Neural cell (in vitro differentiated cells): ENCODE results near the gene IMMP2L. TPM values are rescaled to one million over a fixed set of nuclear protein-coding genes. Genes with fewer than 3 reads are reported as not detected.

ENCODE experiments used
- H2AFZ ChIP-seq: fragments of 200-600, 300-800 bp; sonication (generic), shearing (Covaris generic); 2 replicates; pipeline ENCODE4 v1.6.0; 2014; ENCODE audit warnings: low read depth, mild to moderate bottlenecking, antibody characterized with exemption, low read length, moderate library complexity
- H3F3A ChIP-seq: fragments of 200-600 bp; shearing (Covaris generic); 2 replicates; pipeline ENCODE4 v1.6.1; 2016; ENCODE audit warnings: mild to moderate bottlenecking, moderate library complexity, mixed read lengths, antibody characterized with exemption, low read length; ENCODE audit not compliant: insufficient read depth, poor library complexity, severe bottlenecking
- H3K27ac ChIP-seq: fragments of 200-600, 300-800 bp; sonication (generic), shearing (Covaris generic); 2 replicates; pipeline ENCODE4 v1.5.1; 2014; ENCODE audit warnings: mild to moderate bottlenecking, low read length, moderate library complexity
- H3K27me3 ChIP-seq: fragments of 300-800, 200-600 bp; sonication (generic), shearing (Covaris generic); 2 replicates; pipeline ENCODE4 v1.6.0; 2014; ENCODE audit warnings: mild to moderate bottlenecking, low read depth, low read length, moderate library complexity; ENCODE audit not compliant: insufficient read depth
- H3K36me3 ChIP-seq: fragments of 300-800, 200-600 bp; sonication (generic), shearing (Covaris generic); 2 replicates; pipeline ENCODE4 v1.5.1; 2014; ENCODE audit warnings: mild to moderate bottlenecking, antibody characterized with exemption, low read length, moderate library complexity; ENCODE audit not compliant: insufficient read depth
- H3K4me2 ChIP-seq: fragments of 300-800, 200-600 bp; sonication (generic), shearing (Covaris generic); 2 replicates; pipeline ENCODE4 v1.6.0; 2014; ENCODE audit warnings: mild to moderate bottlenecking, low read length
- H3K4me3 ChIP-seq: fragments of 300-800, 200-600 bp; sonication (generic), shearing (Covaris generic); 2 replicates; pipeline ENCODE4 v1.5.1; 2014; ENCODE audit warnings: mild to moderate bottlenecking, low read length, moderate library complexity
- H3K79me2 ChIP-seq: fragments of 200-600 bp; shearing (Covaris generic); replicated peaks from 2 replicates; pipeline ENCODE4 v1.6.0; 2014; ENCODE audit warnings: mild to moderate bottlenecking, low read length, moderate library complexity; ENCODE audit not compliant: insufficient read depth
- H3K9ac ChIP-seq: fragments of 300-800, 200-600 bp; sonication (generic), shearing (Covaris generic); 2 replicates; pipeline ENCODE4 v1.6.1; 2016; ENCODE audit warnings: mild to moderate bottlenecking, low read length, mixed read lengths
- H3K9me2 ChIP-seq: fragments of 200-600 bp; shearing (Covaris generic); 2 replicates; pipeline ENCODE4 v1.6.1; 2016; ENCODE audit warnings: mild to moderate bottlenecking, low read length, mixed read lengths; ENCODE audit not compliant: insufficient read depth
- H3K9me3 ChIP-seq: fragments of 200-600, 300-800 bp; sonication (generic), shearing (Covaris generic); 2 replicates; pipeline ENCODE4 v1.6.1; 2016; ENCODE audit warnings: mild to moderate bottlenecking, mixed run types, low read length, moderate library complexity, mixed read lengths
- H4K20me1 ChIP-seq: fragments of 200-600 bp; shearing (Covaris generic); 2 replicates; pipeline ENCODE4 v1.6.1; 2016; ENCODE audit warnings: mild to moderate bottlenecking, mixed run types; ENCODE audit not compliant: insufficient read depth
- EP300 ChIP-seq: fragments of 450-650 bp; conservative IDR thresholded peaks from 2 replicates; pipeline ENCODE4 v1.6.1; 2014; ENCODE audit warnings: antibody characterized with exemption, mild to moderate bottlenecking, moderate library complexity; ENCODE audit not compliant: poor library complexity, severe bottlenecking
- EZH2 ChIP-seq: fragments of 200-600, 300-800 bp; shearing (Covaris generic), sonication (generic); IDR thresholded peaks from 2 replicates; pipeline ENCODE4 v1.6.1; 2014; ENCODE audit warnings: antibody characterized with exemption, low read length, borderline replicate concordance, mild to moderate bottlenecking; ENCODE audit not compliant: insufficient read depth, poor library complexity, severe bottlenecking
- MXI1 ChIP-seq: fragments of 450-650 bp; conservative IDR thresholded peaks from 2 replicates; pipeline ENCODE4 v1.6.1; 2014; ENCODE audit warnings: antibody characterized with exemption, mild to moderate bottlenecking; ENCODE audit not compliant: poor library complexity, severe bottlenecking
- POLR2AphosphoS5 ChIP-seq: IDR thresholded peaks from 2 replicates; pipeline ENCODE4 v1.6.1; 2012
- RAD21 ChIP-seq: fragments of 450-650 bp; conservative IDR thresholded peaks from 2 replicates; pipeline ENCODE4 v1.6.1; 2014; ENCODE audit warnings: antibody characterized with exemption, mild to moderate bottlenecking, moderate library complexity
- SMC3 ChIP-seq: fragments of 450-650 bp; conservative IDR thresholded peaks from 2 replicates; pipeline ENCODE4 v1.6.1; 2014; ENCODE audit warnings: antibody characterized with exemption, mild to moderate bottlenecking, moderate library complexity; ENCODE audit not compliant: poor library complexity
- TAF1 ChIP-seq: IDR thresholded peaks from 2 replicates; pipeline ENCODE4 v1.6.1; 2012; ENCODE audit warnings: low read depth
- polyA plus RNA-seq: library from polyadenylated mRNA; depleted of rRNA; stranded (reverse); fragments of >200 nt; gene quantifications from 2 replicates; pipeline ENCODE4 v1.2.3, GENCODE V29; 2014
- TF ChIP-seq, protein P1 (sequence below): fragments of 450-650 bp; IDR thresholded peaks from 2 replicates; pipeline ENCODE4 v1.5.1; 2014; ENCODE audit warnings: antibody characterized with exemption, mild to moderate bottlenecking, moderate library complexity; ENCODE audit not compliant: poor library complexity, severe bottlenecking
- TF ChIP-seq, protein P2 (sequence below): IDR thresholded peaks from 2 replicates; pipeline ENCODE4 v1.6.1; 2012; ENCODE audit warnings: borderline replicate concordance

The IMMP2L gene
- polyA plus RNA-seq, 1 donor from 2014 or later = 9.7 TPM

DNA sequence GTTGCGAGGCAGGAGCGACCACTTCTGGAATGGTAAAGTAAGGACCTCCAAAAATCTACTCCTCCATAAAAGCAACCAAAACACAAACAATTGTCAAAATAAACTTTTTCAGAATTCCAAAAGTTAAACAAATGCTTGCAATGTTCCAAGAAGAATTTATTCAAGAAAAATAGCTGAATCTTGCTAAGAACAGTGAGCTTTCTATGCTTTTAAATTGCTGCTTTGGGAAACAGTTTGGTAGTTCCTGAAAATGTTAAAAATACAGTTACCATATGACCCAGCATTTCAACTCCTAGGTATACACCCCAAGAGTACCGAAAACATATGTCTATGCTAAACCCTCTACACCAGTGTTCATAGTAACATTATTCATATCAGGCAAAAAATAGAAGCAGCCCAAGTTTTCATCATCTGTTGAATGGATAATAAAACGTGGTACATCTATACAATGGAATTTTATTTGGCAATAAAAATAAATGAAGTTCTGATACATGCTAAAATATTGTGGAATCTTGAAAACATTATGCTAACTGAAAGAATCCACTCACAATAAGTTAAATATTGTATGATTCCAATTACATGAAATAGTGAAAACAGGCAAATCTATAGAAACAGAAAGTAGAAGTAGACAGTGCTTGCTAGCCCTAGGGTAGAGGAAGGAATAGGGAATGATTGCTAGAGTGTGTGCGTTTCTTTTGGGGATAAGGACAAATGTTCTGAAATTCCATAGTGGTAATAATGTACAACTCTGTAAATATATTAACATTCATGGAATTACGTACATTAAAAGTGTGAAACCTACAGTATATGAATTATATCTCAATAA is 414.4 kb downstream of the IMMP2L start:
- TF ChIP-seq, protein P1, sequence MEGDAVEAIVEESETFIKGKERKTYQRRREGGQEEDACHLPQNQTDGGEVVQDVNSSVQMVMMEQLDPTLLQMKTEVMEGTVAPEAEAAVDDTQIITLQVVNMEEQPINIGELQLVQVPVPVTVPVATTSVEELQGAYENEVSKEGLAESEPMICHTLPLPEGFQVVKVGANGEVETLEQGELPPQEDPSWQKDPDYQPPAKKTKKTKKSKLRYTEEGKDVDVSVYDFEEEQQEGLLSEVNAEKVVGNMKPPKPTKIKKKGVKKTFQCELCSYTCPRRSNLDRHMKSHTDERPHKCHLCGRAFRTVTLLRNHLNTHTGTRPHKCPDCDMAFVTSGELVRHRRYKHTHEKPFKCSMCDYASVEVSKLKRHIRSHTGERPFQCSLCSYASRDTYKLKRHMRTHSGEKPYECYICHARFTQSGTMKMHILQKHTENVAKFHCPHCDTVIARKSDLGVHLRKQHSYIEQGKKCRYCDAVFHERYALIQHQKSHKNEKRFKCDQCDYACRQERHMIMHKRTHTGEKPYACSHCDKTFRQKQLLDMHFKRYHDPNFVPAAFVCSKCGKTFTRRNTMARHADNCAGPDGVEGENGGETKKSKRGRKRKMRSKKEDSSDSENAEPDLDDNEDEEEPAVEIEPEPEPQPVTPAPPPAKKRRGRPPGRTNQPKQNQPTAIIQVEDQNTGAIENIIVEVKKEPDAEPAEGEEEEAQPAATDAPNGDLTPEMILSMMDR = no peak
- TF ChIP-seq POLR2AphosphoS5 (no peak), SMC3 (no peak), MXI1 (no peak), TAF1 (no peak), EZH2 (no peak), EP300 (no peak), RAD21 (no peak)
- TF ChIP-seq, protein P2, sequence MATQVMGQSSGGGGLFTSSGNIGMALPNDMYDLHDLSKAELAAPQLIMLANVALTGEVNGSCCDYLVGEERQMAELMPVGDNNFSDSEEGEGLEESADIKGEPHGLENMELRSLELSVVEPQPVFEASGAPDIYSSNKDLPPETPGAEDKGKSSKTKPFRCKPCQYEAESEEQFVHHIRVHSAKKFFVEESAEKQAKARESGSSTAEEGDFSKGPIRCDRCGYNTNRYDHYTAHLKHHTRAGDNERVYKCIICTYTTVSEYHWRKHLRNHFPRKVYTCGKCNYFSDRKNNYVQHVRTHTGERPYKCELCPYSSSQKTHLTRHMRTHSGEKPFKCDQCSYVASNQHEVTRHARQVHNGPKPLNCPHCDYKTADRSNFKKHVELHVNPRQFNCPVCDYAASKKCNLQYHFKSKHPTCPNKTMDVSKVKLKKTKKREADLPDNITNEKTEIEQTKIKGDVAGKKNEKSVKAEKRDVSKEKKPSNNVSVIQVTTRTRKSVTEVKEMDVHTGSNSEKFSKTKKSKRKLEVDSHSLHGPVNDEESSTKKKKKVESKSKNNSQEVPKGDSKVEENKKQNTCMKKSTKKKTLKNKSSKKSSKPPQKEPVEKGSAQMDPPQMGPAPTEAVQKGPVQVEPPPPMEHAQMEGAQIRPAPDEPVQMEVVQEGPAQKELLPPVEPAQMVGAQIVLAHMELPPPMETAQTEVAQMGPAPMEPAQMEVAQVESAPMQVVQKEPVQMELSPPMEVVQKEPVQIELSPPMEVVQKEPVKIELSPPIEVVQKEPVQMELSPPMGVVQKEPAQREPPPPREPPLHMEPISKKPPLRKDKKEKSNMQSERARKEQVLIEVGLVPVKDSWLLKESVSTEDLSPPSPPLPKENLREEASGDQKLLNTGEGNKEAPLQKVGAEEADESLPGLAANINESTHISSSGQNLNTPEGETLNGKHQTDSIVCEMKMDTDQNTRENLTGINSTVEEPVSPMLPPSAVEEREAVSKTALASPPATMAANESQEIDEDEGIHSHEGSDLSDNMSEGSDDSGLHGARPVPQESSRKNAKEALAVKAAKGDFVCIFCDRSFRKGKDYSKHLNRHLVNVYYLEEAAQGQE = no peak
- Histone ChIP-seq H3K4me2 (no peak overlapping the region), H4K20me1 (no peaks in the 10 kb centered on the region), H3K9ac (no peak overlapping the region), H3K27ac (no peak overlapping the region), H2AFZ (no peak overlapping the region), H3K4me3 (no peak overlapping the region), H3K27me3 (no peaks in the 10 kb centered on the region), H3K79me2 (no peaks in the 10 kb centered on the region), H3K36me3 (no peaks in the 10 kb centered on the region), H3K9me2 (no peaks in the 10 kb centered on the region), H3F3A (no peaks in the 10 kb centered on the region), H3K9me3 (no peaks in the 10 kb centered on the region)

DNA sequence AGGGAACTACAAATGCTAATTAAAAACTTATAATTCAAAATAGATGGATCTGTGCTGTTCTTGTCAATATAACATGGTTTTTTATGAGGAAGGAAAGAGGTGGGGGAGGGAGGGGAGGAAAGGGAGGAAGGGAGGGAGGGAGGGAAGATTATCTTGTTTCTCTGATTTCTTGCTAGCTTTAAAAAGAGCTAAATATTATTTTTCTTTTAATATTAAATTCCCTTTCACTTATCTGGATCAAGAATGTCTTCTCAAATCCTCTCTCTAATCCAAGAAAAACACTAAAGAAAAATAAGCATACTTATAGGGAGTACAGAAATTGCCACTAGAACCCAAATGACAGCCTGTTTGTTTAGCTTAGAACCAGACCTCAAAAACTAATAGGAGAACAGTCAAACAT is 416.2 kb downstream of the IMMP2L start:
- no peak overlapping the region for H2AFZ ChIP-seq
- H3K4me3 ChIP-seq = no peak overlapping the region

More for the DNA sequence above, 416.2 kb downstream of the IMMP2L start:
- Histone ChIP-seq H3K27me3 (no peaks in the 10 kb centered on the region), H3F3A (no peaks in the 10 kb centered on the region), H3K9me2 (no peaks in the 10 kb centered on the region), H3K36me3 (no peaks in the 10 kb centered on the region), H3K27ac (no peak overlapping the region), H3K9ac (no peak overlapping the region), H3K79me2 (no peaks in the 10 kb centered on the region), H3K9me3 (no peaks in the 10 kb centered on the region), H4K20me1 (no peaks in the 10 kb centered on the region), H3K4me2 (no peak overlapping the region)
- TF ChIP-seq SMC3 (no peak), EP300 (no peak), RAD21 (no peak), POLR2AphosphoS5 (no peak), MXI1 (no peak), EZH2 (no peak)
- TF ChIP-seq, protein P1 = no peak
- TF ChIP-seq, protein P2 = no peak
